Activated CD8-positive, alpha-beta T cell treated with anti-CD3 and anti-CD28 coated beads for 36 hours (primary cell): ENCODE measurements around the gene DOK4. TPM values are rescaled to one million over a fixed set of nuclear protein-coding genes. Genes with fewer than 3 reads are reported as not detected.

Experiments used
- ATAC-seq: fragments of 200-7000 bp; cut with Tn5 transposase; one replicate; pipeline ENCODE4 v1.10.0; 2021; ENCODE audit warnings: mild to moderate bottlenecking, moderate library complexity
- CTCF ChIA-PET: fragments of 350-600 bp; sonication (Branson Sonifier 250); formaldehyde crosslinking; loops from one replicate; lab custom pipeline; 2021; ENCODE audit warnings: antibody characterized with exemption; lab: Charles Lee
- POLR2A ChIA-PET: fragments of 350-600 bp; sonication (Branson Sonifier 250); formaldehyde crosslinking; loops from one replicate; lab custom pipeline; 2021; ENCODE audit warnings: antibody characterized with exemption; lab: Charles Lee
- DNase-seq: peaks from one replicate; pipeline ENCODE4 v3.0.0-alpha.2; 2020
- H3K27ac Mint-ChIP-seq: one replicate; pipeline ENCODE4 v1.8.0; 2021; ENCODE audit warnings: mild to moderate bottlenecking, mixed read lengths
- H3K27me3 Mint-ChIP-seq: one replicate; pipeline ENCODE4 v1.8.0; 2021; ENCODE audit warnings: mixed read lengths
- H3K36me3 Mint-ChIP-seq: one replicate; pipeline ENCODE4 v1.8.0; 2021; ENCODE audit warnings: low read depth, mixed read lengths
- H3K4me1 Mint-ChIP-seq: one replicate; pipeline ENCODE4 v1.8.0; 2021; ENCODE audit warnings: low read depth, mixed read lengths
- H3K4me3 Mint-ChIP-seq: one replicate; pipeline ENCODE4 v1.8.0; 2021; ENCODE audit warnings: mild to moderate bottlenecking, moderate library complexity, mixed read lengths
- H3K9me3 Mint-ChIP-seq: one replicate; pipeline ENCODE4 v1.8.0; 2021; ENCODE audit warnings: mixed read lengths
- CTCF ChIP-seq: fragments of 200-600 bp; IDR thresholded peaks from one replicate; pipeline ENCODE4 v1.8.0; 2022; ENCODE audit warnings: antibody characterized with exemption, mild to moderate bottlenecking
- intact Hi-C: fragments of 100-400 bp; cut with micrococcal nuclease; formaldehyde crosslinking; loops from one replicate; pipeline ENCODE4 v1.10.0; 2022
- total RNA-seq, 2 experiments: library from RNA; stranded (reverse); gene quantifications; one replicate each; pipeline ENCODE4 v1.2.3, GENCODE V29; 2021

DOK4 gene
- total RNA-seq, 2 experiments from 2014 or later: 4.6 to 5.1 TPM

- intact Hi-C loops: loop anchor here (5.0 kb wide), 1 partner anchor 106 kb away; no protein-coding TSS in a partner anchor
- ATAC-seq (no peak), DNase-seq (no peak)
- CTCF ChIA-PET: interaction anchor here (1.0 to 3.2 kb wide), 6 partner anchors 9 to 105 kb away, joined by 3 to 22 read pairs (median 4); partner anchors contain the start of gene POLR2C
- Mint-ChIP-seq H3K4me1 (peaks cover 4% of the 10 kb centered on the region), H3K27ac (no peak overlapping the region), H3K27me3 (no peaks in the 10 kb centered on the region), H3K4me3 (no peak overlapping the region), H3K36me3 (no peaks in the 10 kb centered on the region), H3K9me3 (no peaks in the 10 kb centered on the region)
- no peak for TF ChIP-seq CTCF
- POLR2A ChIA-PET: interaction anchor here (0.7 to 1.6 kb wide), 4 partner anchors 9 to 97 kb away, joined by 4 to 5 read pairs (median 4); partner anchors contain the start of gene POLR2C
Measured at GRCh38 chr16:57522960-57523359, 36.7 kb upstream of the DOK4 start.

GRCh38 chr16:57519796-57520360, 33.6 kb upstream of the DOK4 start:
- Mint-ChIP-seq H3K27ac (peak overlapping the region; percentile 47), H3K27me3 (no peaks in the 10 kb centered on the region), H3K4me1 (peaks cover 4% of the 10 kb centered on the region)

GRCh38 chr16:57518922-57519321, 32.6 kb upstream of the DOK4 start:
- Mint-ChIP-seq H3K27ac (no peak overlapping the region), H3K9me3 (no peaks in the 10 kb centered on the region), H3K36me3 (peaks cover 2% of the 10 kb centered on the region), H3K27me3 (no peaks in the 10 kb centered on the region), H3K4me3 (no peak overlapping the region), H3K4me1 (peaks cover 4% of the 10 kb centered on the region)
- no peak for ATAC-seq
- intact Hi-C loops: loop anchor here (2.0 to 10.0 kb wide), 2 partner anchors 42 to 214 kb away; no protein-coding TSS in a partner anchor
- ChIA-PET CTCF (interaction anchor here (0.8 to 5.8 kb wide), 17 partner anchors 8 to 218 kb away, joined by 3 to 76 read pairs (median 10); partner anchors contain the start of genes CIAPIN1, COQ9, DOK4 and POLR2C), POLR2A (interaction anchor here (1.1 to 1.6 kb wide), 3 partner anchors 29 to 56 kb away, joined by 3 read pairs; no protein-coding TSS in a partner anchor)
- DNase-seq: no peak
- TF ChIP-seq CTCF: no peak

More at GRCh38 chr16:57519796-57520360, 33.6 kb upstream of the DOK4 start:
- intact Hi-C loops: loop anchor here (2.0 to 10.0 kb wide), 3 partner anchors 43 to 215 kb away; no protein-coding TSS in a partner anchor
- ChIA-PET CTCF (interaction anchor here (0.6 to 5.8 kb wide), 41 partner anchors 8 to 367 kb away, joined by 3 to 76 read pairs (median 5); partner anchors contain the start of genes ADGRG5, CIAPIN1, COQ9 and DOK4), POLR2A (interaction anchor here (1.1 to 1.6 kb wide), 3 partner anchors 11 to 57 kb away, joined by 3 to 5 read pairs (median 3); no protein-coding TSS in a partner anchor)
- DNase-seq (peak; percentile 90), ATAC-seq (peak; percentile 98)
- H3K4me3 Mint-ChIP-seq: no peak overlapping the region
- no peaks in the 10 kb centered on the region for H3K9me3 Mint-ChIP-seq
- TF ChIP-seq CTCF: peak; percentile 98
- peaks cover 2% of the 10 kb centered on the region for H3K36me3 Mint-ChIP-seq

- ATAC-seq: no peak
- H3K27me3 Mint-ChIP-seq: no peaks in the 10 kb centered on the region
- ChIA-PET CTCF (interaction anchor here (0.8 to 5.8 kb wide), 17 partner anchors 8 to 218 kb away, joined by 3 to 76 read pairs (median 6); partner anchors contain the start of genes CIAPIN1, COQ9, DOK4 and POLR2C), POLR2A (interaction anchor here (1.1 kb wide), 2 partner anchors 28 to 44 kb away, joined by 3 read pairs; no protein-coding TSS in a partner anchor)
- TF ChIP-seq CTCF: no peak
- no peak overlapping the region for H3K27ac Mint-ChIP-seq
- no peak overlapping the region for H3K4me3 Mint-ChIP-seq
- peaks cover 4% of the 10 kb centered on the region for H3K4me1 Mint-ChIP-seq
- no peak for DNase-seq
- no peaks in the 10 kb centered on the region for H3K9me3 Mint-ChIP-seq
- peaks cover 2% of the 10 kb centered on the region for H3K36me3 Mint-ChIP-seq
- intact Hi-C loops: loop anchor here (2.0 to 10.0 kb wide), 2 partner anchors 42 to 214 kb away; no protein-coding TSS in a partner anchor
Measured at GRCh38 chr16:57518520-57518919, 32.2 kb upstream of the DOK4 start.
